KMS-11 (cell line): ENCODE data around the gene CLSTN1.
"Not testable (repeated sequence)": the region's sequence is repeated elsewhere in the genome, so short reads cannot be mapped to it uniquely, and the experiment has no call there.

Source experiments
- H2AFZ ChIP-seq: fragments of 200-600 bp; sonication (generic); 2 replicates; pipeline ENCODE4 v1.6.1; 2016; ENCODE audit warnings: antibody characterized with exemption, mixed run types, low read depth
- H3K27ac ChIP-seq: fragments of 200-600 bp; sonication (generic); 2 replicates; pipeline ENCODE4 v1.6.1; 2016; ENCODE audit warnings: mild to moderate bottlenecking, mixed run types
- H3K27me3 ChIP-seq: fragments of 200-600 bp; sonication (generic); 2 replicates; pipeline ENCODE4 v1.6.1; 2017; ENCODE audit warnings: mild to moderate bottlenecking, low read depth, mixed run types, moderate library complexity; ENCODE audit not compliant: insufficient read depth
- H3K36me3 ChIP-seq: fragments of 200-600 bp; sonication (generic); 2 replicates; pipeline ENCODE4 v1.6.1; 2017; ENCODE audit warnings: mild to moderate bottlenecking, mixed run types; ENCODE audit not compliant: insufficient read depth
- H3K4me1 ChIP-seq: fragments of 200-600 bp; sonication (generic); 2 replicates; pipeline ENCODE4 v1.6.1; 2016; ENCODE audit warnings: mild to moderate bottlenecking, low read depth, mixed run types; ENCODE audit not compliant: poor library complexity, severe bottlenecking
- H3K4me2 ChIP-seq: fragments of 200-600 bp; sonication (generic); 2 replicates; pipeline ENCODE4 v1.7.0; 2016; ENCODE audit warnings: mild to moderate bottlenecking, mixed run types
- H3K4me3 ChIP-seq: fragments of 200-600 bp; sonication (generic); IDR thresholded peaks from 2 replicates; pipeline ENCODE4 v1.6.1; 2017; ENCODE audit warnings: low read depth, low read length, mixed read lengths; ENCODE audit not compliant: insufficient read depth
- H3K79me2 ChIP-seq: fragments of 200-600 bp; sonication (generic); 2 replicates; pipeline ENCODE4 v1.6.1; 2016; ENCODE audit warnings: low read depth, mixed run types; ENCODE audit not compliant: insufficient read depth
- H3K9ac ChIP-seq: fragments of 200-600 bp; sonication (generic); 2 replicates; pipeline ENCODE4 v1.6.1; 2016; ENCODE audit warnings: mild to moderate bottlenecking, mixed run types
- H4K20me1 ChIP-seq: fragments of 200-600 bp; sonication (generic); 2 replicates; pipeline ENCODE4 v1.6.1; 2016; ENCODE audit warnings: mild to moderate bottlenecking, mixed run types; ENCODE audit not compliant: insufficient read depth
- CTCF ChIP-seq: fragments of 200-600 bp; sonication (generic); conservative IDR thresholded peaks from 2 replicates; pipeline ENCODE4 v1.6.1; 2017; ENCODE audit warnings: low read depth, mild to moderate bottlenecking, antibody characterized with exemption, low read length, moderate library complexity, mixed read lengths

The CLSTN1 gene

GRCh38 chr1:9805006-9805508 lies 18.7 kb downstream of the CLSTN1 start:
- Histone ChIP-seq H3K9ac (no peak overlapping the region), H3K27me3 (no peaks in the 10 kb centered on the region), H3K4me2 (no peak overlapping the region), H3K27ac (no peak overlapping the region), H3K4me1 (peaks cover 4% of the 10 kb centered on the region), H3K79me2 (peaks cover 46% of the 10 kb centered on the region), H2AFZ (no peak overlapping the region), H4K20me1 (peaks cover under 1% of the 10 kb centered on the region; the same call in 1 of the 2 replicates), H3K4me3 (no peak overlapping the region), H3K36me3 (no peaks in the 10 kb centered on the region)
- TF ChIP-seq CTCF: no peak

- not testable (repeated sequence) for H3K4me3 ChIP-seq, H3K4me2 ChIP-seq, H2AFZ ChIP-seq, H3K9ac ChIP-seq, H4K20me1 ChIP-seq, H3K27me3 ChIP-seq, H3K36me3 ChIP-seq, H3K27ac ChIP-seq
- Histone ChIP-seq H3K4me1 (peaks cover 13% of the 10 kb centered on the region), H3K79me2 (peaks cover 59% of the 10 kb centered on the region)
These were observed 20.5 kb downstream of the CLSTN1 start for GRCh38 chr1:9803003-9803918.

GRCh38 chr1:9801909-9802308 lies 21.9 kb downstream of the CLSTN1 start:
- no peak overlapping the region for H3K27ac ChIP-seq
- H2AFZ ChIP-seq: no peak overlapping the region
- peaks cover 60% of the 10 kb centered on the region for H3K79me2 ChIP-seq
- peaks cover 3% of the 10 kb centered on the region; the same call in 1 of the 2 replicates for H4K20me1 ChIP-seq
- H3K4me1 ChIP-seq: peaks cover 15% of the 10 kb centered on the region
- H3K4me2 ChIP-seq: no peak overlapping the region
- no peak for TF ChIP-seq CTCF
- H3K9ac ChIP-seq: no peak overlapping the region
- H3K36me3 ChIP-seq: no peaks in the 10 kb centered on the region
- H3K4me3 ChIP-seq: no peak overlapping the region
- no peaks in the 10 kb centered on the region for H3K27me3 ChIP-seq

GRCh38 chr1:9798236-9799130 lies 25.3 kb downstream of the CLSTN1 start:
- no peak overlapping the region for H3K4me2 ChIP-seq
- H4K20me1 ChIP-seq: peaks cover 3% of the 10 kb centered on the region; the same call in 1 of the 2 replicates
- no peak overlapping the region for H3K27ac ChIP-seq
- no peak overlapping the region for H3K9ac ChIP-seq
- H3K36me3 ChIP-seq: no peaks in the 10 kb centered on the region
- peaks cover 15% of the 10 kb centered on the region for H3K4me1 ChIP-seq
- H3K4me3 ChIP-seq: no peak overlapping the region
- no peak overlapping the region for H2AFZ ChIP-seq
- H3K27me3 ChIP-seq: no peaks in the 10 kb centered on the region
- H3K79me2 ChIP-seq: peaks cover 74% of the 10 kb centered on the region
- no peak for TF ChIP-seq CTCF
